Measurements from ENCODE around the gene CHST9. TPM values are rescaled to one million over a fixed set of nuclear protein-coding genes. Genes with fewer than 3 reads are reported as not detected.
A peak's percentile ranks its signal among the peaks of the same experiment; 100 is the strongest.

The CHST9 gene
- total and polyA plus RNA-seq, 9 of the 15 experiments (the other 6 are each of a cell fraction or from before 2014, with no cell fraction given): not detected

- TF ChIP-seq ZBTB7A (IDR thresholded peaks at IDR 0.05; ENCODE audit: borderline replicate concordance, control insufficient read depth, low read depth, low read length): no peak
- no peak for TF ChIP-seq NEUROD1 (IDR thresholded peaks at IDR 0.05; ENCODE audit: borderline replicate concordance, low read depth, low read length, partially characterized antibody)
- TF ChIP-seq SP1 (CRISPR knock-in tag; IDR thresholded peaks at IDR 0.05): no peak
- no peak for TF ChIP-seq ZNF134 (CRISPR knock-in tag; conservative IDR thresholded peaks at IDR 0.05)
These were observed 12.9 kb upstream of the CHST9 start (continued) for GRCh38 chr18:27198036-27198435.

GRCh38 chr18:27188309-27188708, 3.2 kb upstream of the CHST9 start:
- FAIRE-seq (no peak), DNase-seq (ENCODE audit: extremely low read depth in 1 of 4, low spot score in 3 of 4) (no peak), ATAC-seq (no peak)
- in situ Hi-C loops (cut with MboI): no loop called here
- Histone ChIP-seq H3K4me1 (replicated peaks in 1 of 2; ENCODE audit: control insufficient read depth in 2 of 2, insufficient read depth in 2 of 2, low read length in 2 of 2) (no peaks in the 10 kb centered on the region), H3K4me2 (ENCODE audit: insufficient read depth, low read length) (no peak overlapping the region), H3K27ac (ENCODE audit: extremely low read depth, low read depth, low read length) (no peak overlapping the region), H3K9me3 (replicated peaks; ENCODE audit: control insufficient read depth, insufficient read depth, low read depth, low read length) (no peaks in the 10 kb centered on the region), H3K9me1 (ENCODE audit: control insufficient read depth, insufficient read depth, low read length) (no peaks in the 10 kb centered on the region), H3K27me3 (ENCODE audit: control insufficient read depth in 2 of 2, insufficient read depth in 2 of 2, low read length in 2 of 2) (no peaks in the 10 kb centered on the region), H2AFZ (ENCODE audit: low read depth, low read length) (no peak overlapping the region), H3K4me3 (no peak overlapping the region), H3K79me2 (ENCODE audit: control insufficient read depth, insufficient read depth, low read length) (no peaks in the 10 kb centered on the region), H3K36me3 (ENCODE audit: control insufficient read depth, insufficient read depth, low read length) (no peaks in the 10 kb centered on the region), H3K9ac (ENCODE audit: insufficient read depth in 1 of 2, low read depth in 2 of 2, low read length in 2 of 2) (no peak overlapping the region), H4K20me1 (replicated peaks; ENCODE audit: control insufficient read depth, insufficient read depth, low read length) (no peaks in the 10 kb centered on the region)
- BruUV-seq (replicated peaks): no TSS peak
- CTCF ChIA-PET (ENCODE audit: low intra/inter-chr PET ratio): no interaction called here
- WGBS (ENCODE audit: insufficient coverage, low coverage, missing lambda C conversion rate): 0% methylated on average over 1 of the region's 1 CpG
- intact Hi-C loops (cut with micrococcal nuclease): no loop called here
- POLR2A ChIA-PET: no interaction called here
- TF ChIP-seq ZNF316 (IDR thresholded peaks at IDR 0.05) (peak; percentile 74), E2F4 (CRISPR knock-in tag; IDR thresholded peaks at IDR 0.05; ENCODE audit: low read depth) (no peak), ZFX (CRISPR knock-in tag; IDR thresholded peaks at IDR 0.05) (no peak), MAFF (IDR thresholded peaks at IDR 0.05; ENCODE audit: low read length) (peak; percentile 57), MAFG (tag; conservative IDR thresholded peaks at IDR 0.05) (peak; percentile 57)
